KMS-11 (cell line): Measurements from ENCODE around the gene AKAP13.

ENCODE experiments used
- H2AFZ ChIP-seq: fragments of 200-600 bp; sonication (generic); 2 replicates; pipeline ENCODE4 v1.6.1; 2016; ENCODE audit warnings: antibody characterized with exemption, mixed run types, low read depth
- H3K27ac ChIP-seq: fragments of 200-600 bp; sonication (generic); 2 replicates; pipeline ENCODE4 v1.6.1; 2016; ENCODE audit warnings: mild to moderate bottlenecking, mixed run types
- H3K27me3 ChIP-seq: fragments of 200-600 bp; sonication (generic); 2 replicates; pipeline ENCODE4 v1.6.1; 2017; ENCODE audit warnings: mild to moderate bottlenecking, low read depth, mixed run types, moderate library complexity; ENCODE audit not compliant: insufficient read depth
- H3K36me3 ChIP-seq: fragments of 200-600 bp; sonication (generic); 2 replicates; pipeline ENCODE4 v1.6.1; 2017; ENCODE audit warnings: mild to moderate bottlenecking, mixed run types; ENCODE audit not compliant: insufficient read depth
- H3K4me1 ChIP-seq: fragments of 200-600 bp; sonication (generic); 2 replicates; pipeline ENCODE4 v1.6.1; 2016; ENCODE audit warnings: mild to moderate bottlenecking, low read depth, mixed run types; ENCODE audit not compliant: poor library complexity, severe bottlenecking
- H3K4me2 ChIP-seq: fragments of 200-600 bp; sonication (generic); 2 replicates; pipeline ENCODE4 v1.7.0; 2016; ENCODE audit warnings: mild to moderate bottlenecking, mixed run types
- H3K4me3 ChIP-seq: fragments of 200-600 bp; sonication (generic); IDR thresholded peaks from 2 replicates; pipeline ENCODE4 v1.6.1; 2017; ENCODE audit warnings: low read depth, low read length, mixed read lengths; ENCODE audit not compliant: insufficient read depth
- H3K79me2 ChIP-seq: fragments of 200-600 bp; sonication (generic); 2 replicates; pipeline ENCODE4 v1.6.1; 2016; ENCODE audit warnings: low read depth, mixed run types; ENCODE audit not compliant: insufficient read depth
- H3K9ac ChIP-seq: fragments of 200-600 bp; sonication (generic); 2 replicates; pipeline ENCODE4 v1.6.1; 2016; ENCODE audit warnings: mild to moderate bottlenecking, mixed run types
- H4K20me1 ChIP-seq: fragments of 200-600 bp; sonication (generic); 2 replicates; pipeline ENCODE4 v1.6.1; 2016; ENCODE audit warnings: mild to moderate bottlenecking, mixed run types; ENCODE audit not compliant: insufficient read depth
- CTCF ChIP-seq: fragments of 200-600 bp; sonication (generic); conservative IDR thresholded peaks from 2 replicates; pipeline ENCODE4 v1.6.1; 2017; ENCODE audit warnings: low read depth, mild to moderate bottlenecking, antibody characterized with exemption, low read length, moderate library complexity, mixed read lengths

The AKAP13 gene

GRCh38 chr15:85499371-85499887 is 119.0 kb downstream of the AKAP13 start:
- H3K27ac ChIP-seq = no peak overlapping the region
- no peaks in the 10 kb centered on the region for H4K20me1 ChIP-seq
- H3K9ac ChIP-seq = no peak overlapping the region
- H3K4me3 ChIP-seq = no peak overlapping the region
- no peak for TF ChIP-seq CTCF
- no peak overlapping the region for H2AFZ ChIP-seq
- no peaks in the 10 kb centered on the region for H3K79me2 ChIP-seq
- H3K4me2 ChIP-seq = no peak overlapping the region
- no peaks in the 10 kb centered on the region for H3K27me3 ChIP-seq
- no peaks in the 10 kb centered on the region for H3K36me3 ChIP-seq
- no peaks in the 10 kb centered on the region for H3K4me1 ChIP-seq

GRCh38 chr15:85500060-85500708 is 119.8 kb downstream of the AKAP13 start:
- H3K4me1 ChIP-seq = no peaks in the 10 kb centered on the region
- H4K20me1 ChIP-seq = no peaks in the 10 kb centered on the region
- no peak overlapping the region for H2AFZ ChIP-seq
- no peak overlapping the region for H3K9ac ChIP-seq
- no peak overlapping the region for H3K27ac ChIP-seq
- TF ChIP-seq CTCF = no peak
- H3K36me3 ChIP-seq = no peaks in the 10 kb centered on the region
- H3K27me3 ChIP-seq = no peaks in the 10 kb centered on the region
- H3K4me2 ChIP-seq = no peak overlapping the region
- H3K79me2 ChIP-seq = no peaks in the 10 kb centered on the region
- H3K4me3 ChIP-seq = no peak overlapping the region

- Histone ChIP-seq H3K36me3 (no peaks in the 10 kb centered on the region), H3K79me2 (no peaks in the 10 kb centered on the region)
- no peak for TF ChIP-seq CTCF
Measured at GRCh38 chr15:85500729-85501128, 120.3 kb downstream of the AKAP13 start.

GRCh38 chr15:85501574-85501973 is 121.2 kb downstream of the AKAP13 start:
- Histone ChIP-seq H4K20me1 (no peaks in the 10 kb centered on the region), H3K4me2 (no peak overlapping the region), H3K4me3 (no peak overlapping the region), H3K27me3 (no peaks in the 10 kb centered on the region), H3K9ac (no peak overlapping the region), H3K27ac (no peak overlapping the region), H3K79me2 (no peaks in the 10 kb centered on the region), H3K36me3 (no peaks in the 10 kb centered on the region), H3K4me1 (no peaks in the 10 kb centered on the region), H2AFZ (no peak overlapping the region)
- no peak for TF ChIP-seq CTCF

More at GRCh38 chr15:85500729-85501128, 120.3 kb downstream of the AKAP13 start:
- Histone ChIP-seq H3K9ac (no peak overlapping the region), H3K4me3 (no peak overlapping the region), H2AFZ (no peak overlapping the region), H3K27me3 (no peaks in the 10 kb centered on the region), H3K4me2 (no peak overlapping the region), H3K4me1 (no peaks in the 10 kb centered on the region), H4K20me1 (no peaks in the 10 kb centered on the region), H3K27ac (no peak overlapping the region)
